NB4 (cell line): ENCODE measurements around the gene S1PR1.
"Not testable (repeated sequence)": the region's sequence is repeated elsewhere in the genome, so short reads cannot be mapped to it uniquely, and the experiment has no call there.

ENCODE experiments used
- DNase-seq: peaks from one replicate; pipeline ENCODE4 v3.0.0; 2010; ENCODE audit warnings: low read depth
- H3K4me3 ChIP-seq: one replicate; pipeline ENCODE4 v1.5.1; 2011; ENCODE audit warnings: mild to moderate bottlenecking, low read depth, low read length, moderate library complexity
- CTCF ChIP-seq: IDR thresholded peaks from one replicate; pipeline ENCODE4 v1.5.1; 2012; ENCODE audit warnings: low read depth, low read length
- MAX ChIP-seq: IDR thresholded peaks from 2 replicates; pipeline ENCODE4 v1.6.1; 2011; ENCODE audit warnings: low read depth, low read length
- MYC ChIP-seq: IDR thresholded peaks from 2 replicates; pipeline ENCODE4 v1.6.1; 2011; ENCODE audit warnings: low read depth, low read length
- POLR2A ChIP-seq: IDR thresholded peaks from 2 replicates; pipeline ENCODE4 v1.6.1; 2011; ENCODE audit warnings: mild to moderate bottlenecking; ENCODE audit not compliant: insufficient read length; ENCODE audit errors: extremely low read depth

The S1PR1 gene

DNA sequence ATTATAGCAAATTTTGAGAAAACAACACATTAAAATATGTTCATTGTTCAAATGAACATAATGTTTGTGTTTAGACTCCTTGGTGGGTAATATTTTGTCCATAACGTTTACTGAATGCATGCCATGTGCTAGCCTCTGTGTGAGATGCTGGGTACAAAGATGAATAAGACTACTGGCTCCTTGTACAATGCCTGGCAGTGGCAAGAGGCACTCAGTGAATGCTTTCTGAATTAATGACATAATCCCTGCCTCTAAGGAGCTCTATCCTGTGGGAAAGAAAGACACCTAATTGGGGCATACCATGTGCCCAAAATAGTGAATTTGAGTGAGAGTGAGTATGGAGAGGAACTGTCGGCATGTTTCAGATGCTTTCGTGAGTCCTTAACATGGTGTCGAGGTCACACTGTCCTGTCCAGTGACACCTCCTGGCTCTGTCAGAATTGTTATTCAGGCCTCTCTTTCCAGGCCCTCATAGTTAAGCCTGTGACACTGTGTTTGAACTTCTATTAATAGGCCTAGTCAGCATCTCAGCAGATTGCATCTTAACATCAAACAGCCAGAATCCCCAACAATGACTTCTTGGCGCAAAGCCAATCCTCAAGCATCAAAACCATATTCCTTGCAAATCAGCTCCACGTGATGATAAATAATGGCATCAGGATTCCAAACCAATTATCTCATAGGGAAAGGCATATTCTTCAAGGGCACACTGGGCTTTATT lies 32.8 kb upstream of the S1PR1 start:
- no peak overlapping the region for H3K4me3 ChIP-seq
- TF ChIP-seq CTCF (no peak), MAX (no peak)
- DNase-seq: no peak

- TF ChIP-seq MYC (no peak), POLR2A (no peak), CTCF (no peak), MAX (no peak)
- no peak overlapping the region for H3K4me3 ChIP-seq
- no peak for DNase-seq
These were observed 31.4 kb upstream of the S1PR1 start for GRCh38 chr1:101205457-101205856.

- not testable (repeated sequence) for DNase-seq, H3K4me3 ChIP-seq
These were observed 30.7 kb upstream of the S1PR1 start for GRCh38 chr1:101206139-101206538.

- not testable (repeated sequence) for H3K4me3 ChIP-seq, DNase-seq
These were observed 29.5 kb upstream of the S1PR1 start for GRCh38 chr1:101207271-101207670.

GRCh38 chr1:101207891-101208290 lies 28.9 kb upstream of the S1PR1 start:
- DNase-seq: no peak
- TF ChIP-seq CTCF (no peak), MAX (no peak), MYC (no peak), POLR2A (no peak)
- H3K4me3 ChIP-seq: no peak overlapping the region

DNA sequence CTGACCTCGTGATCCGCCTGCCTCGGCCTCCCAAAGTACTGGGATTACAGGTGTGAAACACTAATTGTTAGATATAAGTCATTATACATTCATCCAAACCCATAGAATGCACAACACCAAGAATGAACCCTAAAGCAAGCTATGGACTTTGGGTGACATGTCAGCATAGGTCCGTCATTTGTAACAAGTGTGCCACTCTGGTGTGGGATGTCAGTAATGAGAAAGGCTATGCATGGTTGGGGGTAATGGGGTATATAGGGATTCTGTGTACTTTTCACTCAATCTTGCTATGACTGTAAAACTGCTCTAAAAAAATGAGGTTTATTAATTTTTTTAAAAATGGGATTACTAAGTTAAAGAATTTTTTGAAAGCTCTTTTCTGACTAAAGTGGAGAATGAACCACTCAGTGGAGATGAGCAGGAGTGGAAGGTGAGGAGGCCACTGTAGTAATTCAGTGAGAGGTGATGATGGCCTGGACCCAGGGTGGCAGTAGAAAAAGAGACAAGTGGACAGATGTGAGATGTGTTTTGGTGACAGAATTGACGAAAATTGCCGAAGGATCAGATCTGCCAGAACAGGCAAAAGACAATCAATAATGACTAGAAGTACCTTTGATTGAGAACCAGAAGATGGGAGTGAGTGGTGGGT lies 21.3 kb upstream of the S1PR1 start:
- no peak for DNase-seq
- no peak overlapping the region for H3K4me3 ChIP-seq
- TF ChIP-seq POLR2A: no peak
- no peak for TF ChIP-seq MAX
- TF ChIP-seq CTCF: no peak
- TF ChIP-seq MYC: no peak

GRCh38 chr1:101216623-101217022 lies 20.2 kb upstream of the S1PR1 start:
- no peak for TF ChIP-seq POLR2A
- no peak for TF ChIP-seq MYC
- no peak for TF ChIP-seq CTCF
- TF ChIP-seq MAX: no peak

More at GRCh38 chr1:101216623-101217022, 20.2 kb upstream of the S1PR1 start:
- no peak for DNase-seq
- no peak overlapping the region for H3K4me3 ChIP-seq
